Smooth muscle cell (in vitro differentiated cells): Measurements from ENCODE around the gene TMEM147. TPM values are rescaled to one million over a fixed set of nuclear protein-coding genes. Genes with fewer than 3 reads are reported as not detected.

Experiments used
- DNase-seq: peaks from one replicate; lab custom pipeline; 2025; ENCODE audit not compliant: unreplicated experiment; lab: John Stamatoyannopoulos, UW
- H2AFZ ChIP-seq: fragments of 200-600 bp; sonication (generic); 2 replicates; pipeline ENCODE4 v1.6.0; 2016; ENCODE audit warnings: antibody characterized with exemption, low read depth, mild to moderate bottlenecking
- H3F3A ChIP-seq: fragments of 200-600 bp; sonication (generic); 2 replicates; pipeline ENCODE4 v1.6.0; 2017; ENCODE audit warnings: antibody characterized with exemption, low read depth
- H3K27ac ChIP-seq: fragments of 200-600 bp; sonication (generic); 2 replicates; pipeline ENCODE4 v1.5.1; 2016; ENCODE audit warnings: low read depth, mild to moderate bottlenecking
- H3K27me3 ChIP-seq: fragments of 200-600 bp; sonication (generic); 2 replicates; pipeline ENCODE4 v1.6.1; 2016; ENCODE audit warnings: low read depth, mild to moderate bottlenecking
- H3K36me3 ChIP-seq: fragments of 200-600 bp; sonication (generic); 2 replicates; pipeline ENCODE4 v1.5.1; 2016; ENCODE audit warnings: low read depth
- H3K4me1 ChIP-seq: fragments of 200-600 bp; sonication (generic); 2 replicates; pipeline ENCODE4 v1.5.1; 2016; ENCODE audit warnings: low read depth
- H3K4me2 ChIP-seq: fragments of 200-600 bp; sonication (generic); 2 replicates; pipeline ENCODE4 v1.6.0; 2016; ENCODE audit warnings: mild to moderate bottlenecking
- H3K4me3 ChIP-seq: fragments of 200-600 bp; sonication (generic); 2 replicates; pipeline ENCODE4 v1.5.1; 2016; ENCODE audit warnings: mild to moderate bottlenecking
- H3K79me2 ChIP-seq: fragments of 200-600 bp; sonication (generic); 2 replicates; pipeline ENCODE4 v1.6.0; 2016; ENCODE audit warnings: low read depth, mild to moderate bottlenecking
- H3K9ac ChIP-seq: fragments of 200-600 bp; sonication (generic); 2 replicates; pipeline ENCODE4 v1.6.0; 2016; ENCODE audit warnings: low read depth
- H3K9me3 ChIP-seq: fragments of 200-600 bp; sonication (generic); replicated peaks from 2 replicates; pipeline ENCODE4 v1.5.1; 2016; ENCODE audit warnings: low read depth
- H4K20me1 ChIP-seq: fragments of 200-600 bp; sonication (generic); 2 replicates; pipeline ENCODE4 v1.6.0; 2016; ENCODE audit warnings: low read depth
- WGBS: methylation state at CpG from one replicate; pipeline ENCODE4 v1.1.7; 2016; ENCODE audit warnings: low lambda C conversion rate; 5-methylcytosine and 5-hydroxymethylcytosine counted together
- polyA plus RNA-seq: library from polyadenylated mRNA; unstranded; fragments of >200 nt; fragmentation: Nextera tagmentation; extraction: Ambion mirVana; gene quantifications from 2 replicates; pipeline ENCODE4 v1.2.1, GENCODE V29; 2016
- total RNA-seq: library from RNA; depleted of rRNA; stranded (reverse); fragments of >200 nt; gene quantifications from 2 replicates; pipeline ENCODE4 v1.2.3, GENCODE V29; 2014
- TF ChIP-seq, protein P1 (sequence below): fragments of 200-600 bp; sonication (generic); IDR thresholded peaks from 2 replicates; pipeline ENCODE4 v1.5.1; 2017; ENCODE audit warnings: borderline replicate concordance, mild to moderate bottlenecking, antibody characterized with exemption; ENCODE audit not compliant: insufficient read depth, poor library complexity, severe bottlenecking

TMEM147 gene
- total and polyA plus RNA-seq, 2 experiments from 2014 or later, result 168 to 291 TPM

DNA sequence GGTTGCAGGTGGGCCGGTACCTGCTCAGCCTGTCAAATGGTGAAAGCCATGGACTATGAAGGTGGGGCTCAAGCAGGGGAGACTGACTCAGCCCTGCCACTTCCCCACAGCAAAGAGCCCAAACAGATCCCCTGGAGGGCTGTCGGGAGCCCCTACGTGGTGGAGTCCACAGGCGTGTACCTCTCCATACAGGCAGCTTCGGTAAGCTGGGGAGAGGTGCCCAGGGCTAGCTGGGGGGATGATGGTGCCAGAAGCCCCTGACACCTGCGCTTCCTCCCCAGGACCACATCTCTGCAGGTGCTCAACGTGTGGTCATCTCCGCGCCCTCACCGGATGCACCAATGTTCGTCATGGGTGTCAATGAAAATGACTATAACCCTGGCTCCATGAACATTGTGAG, 3.2 kb upstream of the TMEM147 start:
- Histone ChIP-seq H3K4me3 (no peak overlapping the region), H3K4me1 (peaks cover 15% of the 10 kb centered on the region), H3K9ac (no peak overlapping the region), H3K9me3 (no peaks in the 10 kb centered on the region), H3K79me2 (peaks cover 11% of the 10 kb centered on the region), H2AFZ (no peak overlapping the region), H3K4me2 (no peak overlapping the region), H3K27ac (no peak overlapping the region), H3K36me3 (no peaks in the 10 kb centered on the region), H3F3A (no peaks in the 10 kb centered on the region), H4K20me1 (no peaks in the 10 kb centered on the region), H3K27me3 (no peaks in the 10 kb centered on the region)
- 98% methylated on average over 11 of the region's 11 CpGs for WGBS
- DNase-seq, result no peak
- TF ChIP-seq, protein P1, sequence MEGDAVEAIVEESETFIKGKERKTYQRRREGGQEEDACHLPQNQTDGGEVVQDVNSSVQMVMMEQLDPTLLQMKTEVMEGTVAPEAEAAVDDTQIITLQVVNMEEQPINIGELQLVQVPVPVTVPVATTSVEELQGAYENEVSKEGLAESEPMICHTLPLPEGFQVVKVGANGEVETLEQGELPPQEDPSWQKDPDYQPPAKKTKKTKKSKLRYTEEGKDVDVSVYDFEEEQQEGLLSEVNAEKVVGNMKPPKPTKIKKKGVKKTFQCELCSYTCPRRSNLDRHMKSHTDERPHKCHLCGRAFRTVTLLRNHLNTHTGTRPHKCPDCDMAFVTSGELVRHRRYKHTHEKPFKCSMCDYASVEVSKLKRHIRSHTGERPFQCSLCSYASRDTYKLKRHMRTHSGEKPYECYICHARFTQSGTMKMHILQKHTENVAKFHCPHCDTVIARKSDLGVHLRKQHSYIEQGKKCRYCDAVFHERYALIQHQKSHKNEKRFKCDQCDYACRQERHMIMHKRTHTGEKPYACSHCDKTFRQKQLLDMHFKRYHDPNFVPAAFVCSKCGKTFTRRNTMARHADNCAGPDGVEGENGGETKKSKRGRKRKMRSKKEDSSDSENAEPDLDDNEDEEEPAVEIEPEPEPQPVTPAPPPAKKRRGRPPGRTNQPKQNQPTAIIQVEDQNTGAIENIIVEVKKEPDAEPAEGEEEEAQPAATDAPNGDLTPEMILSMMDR, result no peak

GRCh38 chr19:35543280-35544109, 1.9 kb upstream of the TMEM147 start:
- Histone ChIP-seq H4K20me1 (no peaks in the 10 kb centered on the region), H3K79me2 (peaks cover 11% of the 10 kb centered on the region), H3K9me3 (no peaks in the 10 kb centered on the region), H2AFZ (no peak overlapping the region), H3F3A (no peaks in the 10 kb centered on the region), H3K9ac (no peak overlapping the region), H3K4me1 (peaks cover 15% of the 10 kb centered on the region), H3K36me3 (no peaks in the 10 kb centered on the region), H3K27ac (no peak overlapping the region), H3K4me3 (no peak overlapping the region), H3K4me2 (no peak overlapping the region), H3K27me3 (no peaks in the 10 kb centered on the region)
- TF ChIP-seq, protein P1, result no peak
- DNase-seq, result no peak
- 98% methylated on average over 15 of the region's 15 CpGs for WGBS

DNA sequence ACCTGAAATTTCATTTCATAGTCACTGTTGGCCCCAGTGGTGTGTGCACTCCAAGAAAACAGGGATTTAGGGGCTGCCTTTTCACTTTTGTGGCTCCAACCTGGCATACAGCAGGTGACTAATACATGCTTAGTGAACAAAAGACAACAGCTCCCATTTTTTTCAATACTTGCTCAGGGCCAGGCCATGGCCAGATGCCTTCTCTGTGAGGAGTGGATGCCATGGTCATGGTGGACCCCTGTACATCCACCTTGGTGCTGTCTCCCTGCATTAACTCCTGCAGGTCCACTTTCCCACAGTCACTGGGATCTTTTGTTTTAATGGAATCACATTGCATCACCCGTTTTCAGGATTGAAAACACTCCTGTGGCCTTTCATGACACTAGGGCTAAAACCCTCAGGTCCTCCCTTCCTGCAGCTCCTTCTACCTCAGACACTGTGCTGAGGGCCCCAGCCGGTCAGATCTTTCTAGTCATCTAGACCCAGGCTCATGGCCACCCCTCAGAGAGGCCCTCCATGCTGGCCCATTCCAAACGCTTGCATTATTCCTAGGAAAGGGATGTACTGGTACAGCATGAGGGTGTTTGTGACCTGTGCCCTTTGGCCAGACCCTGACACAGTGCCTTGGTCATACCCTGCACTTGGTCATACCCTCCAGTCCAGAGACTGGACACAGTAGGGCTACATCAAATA, 1.2 kb upstream of the TMEM147 start:
- Histone ChIP-seq H3K4me2 (peak overlapping the region; percentile 98), H3K27ac (no peak overlapping the region), H4K20me1 (no peaks in the 10 kb centered on the region), H3K79me2 (peaks cover 11% of the 10 kb centered on the region), H3K4me1 (peaks cover 15% of the 10 kb centered on the region), H3K27me3 (no peaks in the 10 kb centered on the region), H3K4me3 (peak overlapping the region; percentile 88), H3F3A (no peaks in the 10 kb centered on the region), H2AFZ (peak overlapping the region; percentile 92), H3K9me3 (no peaks in the 10 kb centered on the region), H3K9ac (peak overlapping the region; percentile 88), H3K36me3 (no peaks in the 10 kb centered on the region)
- no peak for DNase-seq
- WGBS, result 75% methylated on average over 3 of the region's 3 CpGs
- TF ChIP-seq, protein P1, result no peak
